Psoas muscle (tissue), 8 donors: ENCODE results near the gene UBE2N. TPM values are rescaled to one million over a fixed set of nuclear protein-coding genes. Genes with fewer than 3 reads are reported as not detected.
A peak's percentile ranks its signal among the peaks of the same experiment; 100 is the strongest.

Experiments used
- ATAC-seq, 4 donors: fragments of 200-7000 bp; cut with Tn5 transposase; one replicate each; pipeline ENCODE4 v1.9.1; 2020; ENCODE audit warnings: moderate library complexity in 3 of 4, mild to moderate bottlenecking in 2 of 4
- DNase-seq, 2 donors: peaks; one replicate each; pipeline ENCODE4 v3.0.0-alpha.2; 2020
- H3K27ac ChIP-seq: fragments of 200-600 bp; one replicate; pipeline ENCODE4 v1.8.0; 2022
- H3K27me3 ChIP-seq, 3 donors: fragments of 200-600 bp in 1 of 3; one replicate each; pipeline versions ENCODE4 v1.6.1 to v1.8.0; 2013 to 2022; ENCODE audit warnings: low read length in 2 of 3, mild to moderate bottlenecking in 2 of 3, moderate library complexity in 1 of 3; ENCODE audit not compliant: insufficient read depth in 3 of 3
- H3K36me3 ChIP-seq, 2 donors: fragments of 200-600 bp in 1 of 2; one replicate each; pipeline versions ENCODE4 v1.6.1 to v1.8.0; 2013 to 2022; ENCODE audit warnings: low read depth in 1 of 2, mild to moderate bottlenecking in 1 of 2, moderate library complexity in 1 of 2; ENCODE audit not compliant: insufficient read depth in 1 of 2
- H3K4me1 ChIP-seq: fragments of 200-600 bp; one replicate; pipeline ENCODE4 v1.8.0; 2022
- H3K4me3 ChIP-seq: fragments of 200-600 bp; one replicate; pipeline ENCODE4 v1.8.0; 2022; ENCODE audit warnings: mild to moderate bottlenecking
- H3K9me3 ChIP-seq: fragments of 200-600 bp; one replicate; pipeline ENCODE4 v1.8.0; 2022
- WGBS, 3 donors: extraction: QIAGEN DNeasy Blood & Tissue Kit; methylation state at CpG; one replicate each; pipeline versions ENCODE4 v1.1.6 to v1.1.7; 2013; 5-methylcytosine and 5-hydroxymethylcytosine counted together
- intact Hi-C, 2 donors: fragments of 100-400 bp; cut with DNase I; formaldehyde crosslinking; loops; one replicate each; pipeline versions ENCODE4 v1.11.0 to v1.14.2; 2022
- polyA plus RNA-seq, 3 donors: library from polyadenylated mRNA; stranded (reverse); fragments of 200-250 nt; gene quantifications; one replicate each; pipeline ENCODE4 v1.2.3, GENCODE V29; 2013
- total RNA-seq, 4 donors: library from RNA; stranded (reverse); fragmentation: NEBNext Ultra II Directional in 2 of 4; extraction: Animal tissue kit (Norgen Biotek cat#: 25700) in 2 of 4; gene quantifications; one replicate each; pipeline versions ENCODE4 v1.2.1 to v1.2.4, GENCODE V29; 2021 to 2023
- TF ChIP-seq, protein P1 (sequence below): fragments of 200-600 bp; IDR thresholded peaks from one replicate; pipeline ENCODE4 v1.8.0; 2022; ENCODE audit warnings: antibody characterized with exemption
- donor health status: healthy with polysubstance abuse.
- donor health status: DM: no; HTN: no; CAD: no; lungs with moderate emphysema.
- donor health status: Bipolar disorder and iron deficiency.
- donor health status: healthy.
- donor health status: DM: yes; HTN: yes; CAD: no.
- donor health status: DM: no; HTN: no; CAD: no.
- donor health status: DM: no; HTN: no; CAD: no.
- donor health status: DM: yes; HTN: yes; CAD: no.

Gene UBE2N
- total and polyA plus RNA-seq, 7 donors: 52.8 to 104 (median 81.6) TPM

DNA sequence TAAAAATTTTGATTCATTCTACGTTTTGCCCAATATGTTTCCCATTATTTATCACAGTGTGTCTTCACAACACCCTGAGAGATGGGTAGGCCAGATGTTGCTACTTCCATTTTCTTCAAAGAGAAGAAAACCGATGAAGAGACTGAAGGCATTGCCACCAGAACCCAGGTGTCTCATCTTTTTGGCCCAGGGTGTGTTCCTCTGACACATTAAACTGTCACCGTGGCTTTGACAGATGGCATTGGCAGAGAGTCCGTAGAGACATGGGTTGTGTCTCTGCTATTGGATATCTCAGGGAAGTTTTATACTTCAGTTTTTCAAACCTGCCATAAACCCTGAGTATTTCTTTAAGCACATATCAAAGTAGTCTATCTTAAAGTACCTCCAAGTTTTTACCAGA, 75.3 kb downstream of the UBE2N start:
- peak overlapping the region; percentile 54 for H3K27ac ChIP-seq
- ATAC-seq: peak; percentile 41 to 81 (median 64)
- peaks cover 34% of the 10 kb centered on the region for H3K4me1 ChIP-seq
- H3K4me3 ChIP-seq: no peak overlapping the region
- H3K9me3 ChIP-seq: no peaks in the 10 kb centered on the region
- H3K36me3 ChIP-seq: no peaks in the 10 kb centered on the region
- no peaks in the 10 kb centered on the region for H3K27me3 ChIP-seq
- DNase-seq: no peak
- intact Hi-C loops: no loop called here
- 42 to 53% (median 44%) methylated on average over 4 of the region's 4 CpGs for WGBS, 3 donors
- TF ChIP-seq, protein P1, sequence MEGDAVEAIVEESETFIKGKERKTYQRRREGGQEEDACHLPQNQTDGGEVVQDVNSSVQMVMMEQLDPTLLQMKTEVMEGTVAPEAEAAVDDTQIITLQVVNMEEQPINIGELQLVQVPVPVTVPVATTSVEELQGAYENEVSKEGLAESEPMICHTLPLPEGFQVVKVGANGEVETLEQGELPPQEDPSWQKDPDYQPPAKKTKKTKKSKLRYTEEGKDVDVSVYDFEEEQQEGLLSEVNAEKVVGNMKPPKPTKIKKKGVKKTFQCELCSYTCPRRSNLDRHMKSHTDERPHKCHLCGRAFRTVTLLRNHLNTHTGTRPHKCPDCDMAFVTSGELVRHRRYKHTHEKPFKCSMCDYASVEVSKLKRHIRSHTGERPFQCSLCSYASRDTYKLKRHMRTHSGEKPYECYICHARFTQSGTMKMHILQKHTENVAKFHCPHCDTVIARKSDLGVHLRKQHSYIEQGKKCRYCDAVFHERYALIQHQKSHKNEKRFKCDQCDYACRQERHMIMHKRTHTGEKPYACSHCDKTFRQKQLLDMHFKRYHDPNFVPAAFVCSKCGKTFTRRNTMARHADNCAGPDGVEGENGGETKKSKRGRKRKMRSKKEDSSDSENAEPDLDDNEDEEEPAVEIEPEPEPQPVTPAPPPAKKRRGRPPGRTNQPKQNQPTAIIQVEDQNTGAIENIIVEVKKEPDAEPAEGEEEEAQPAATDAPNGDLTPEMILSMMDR: no peak

DNA sequence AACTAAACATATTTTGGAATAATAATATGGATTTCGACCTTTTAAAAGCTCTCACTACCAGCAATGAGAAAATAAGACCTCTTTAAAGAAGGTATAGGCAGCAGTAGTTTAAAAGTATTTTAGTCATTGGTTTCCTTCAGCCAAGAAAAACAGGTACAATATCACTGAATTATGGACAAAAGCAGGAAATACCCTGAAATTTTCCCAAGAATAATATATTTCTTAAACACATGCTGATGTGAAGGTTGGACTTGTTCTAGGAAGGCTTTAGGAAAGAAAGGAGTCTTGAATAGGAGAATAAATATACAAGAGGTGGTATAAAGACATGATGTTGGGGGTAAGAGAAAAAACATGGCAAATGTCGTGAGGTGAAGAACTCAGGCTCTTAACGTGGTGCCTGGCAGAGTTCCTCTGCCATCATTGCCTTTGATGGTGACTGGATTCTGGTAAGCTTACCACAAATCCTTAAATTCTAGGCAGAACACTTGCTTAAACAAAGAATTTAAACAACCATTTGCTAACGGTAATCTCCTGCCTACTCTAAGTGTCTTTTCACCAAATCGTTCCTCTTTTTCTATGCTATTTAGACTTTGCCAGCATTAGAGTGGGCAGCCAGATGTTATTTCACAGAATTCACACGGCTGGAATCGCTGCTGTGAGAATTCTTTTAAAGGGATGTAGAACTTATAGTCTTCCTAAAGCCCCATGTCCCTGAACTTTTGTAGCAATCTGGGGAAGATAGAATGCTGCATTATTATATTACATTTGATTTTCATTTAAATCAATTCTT, 75.9 kb downstream of the UBE2N start:
- no peak for ATAC-seq
- Histone ChIP-seq H3K27me3 (no peaks in the 10 kb centered on the region), H3K4me3 (no peak overlapping the region), H3K4me1 (peaks cover 35% of the 10 kb centered on the region), H3K36me3 (no peaks in the 10 kb centered on the region), H3K27ac (peak overlapping the region; percentile 54), H3K9me3 (no peaks in the 10 kb centered on the region)
- 56 to 74% (median 58%) methylated on average over 7 of the region's 7 CpGs for WGBS, 3 donors
- intact Hi-C loops: no loop called here
- DNase-seq: no peak
- TF ChIP-seq, protein P1: no peak

DNA sequence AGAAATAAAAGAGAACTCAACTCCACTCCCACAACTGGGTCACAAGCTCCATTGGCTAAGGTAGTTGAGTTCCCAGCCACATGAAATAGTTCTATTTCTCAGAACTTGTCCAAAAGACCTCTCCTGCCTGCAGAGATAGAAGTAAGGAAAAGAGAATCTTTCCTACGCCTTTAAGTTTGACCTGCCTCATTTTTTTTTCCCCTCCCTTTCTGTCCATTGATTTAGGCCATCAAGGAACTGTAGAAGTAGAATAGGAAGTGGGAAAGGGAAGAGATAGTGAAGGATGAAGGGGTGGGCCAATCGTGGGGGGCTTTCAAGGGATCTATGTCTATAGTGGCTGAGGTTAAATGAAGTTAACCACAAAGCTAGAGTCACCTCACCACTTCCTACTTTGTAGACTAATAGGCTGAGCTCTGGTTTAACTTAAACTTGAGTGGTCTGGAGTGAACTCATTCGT, 77.9 kb downstream of the UBE2N start:
- Histone ChIP-seq H3K4me1 (peaks cover 51% of the 10 kb centered on the region), H3K36me3 (no peaks in the 10 kb centered on the region), H3K4me3 (no peak overlapping the region), H3K27ac (peak overlapping the region; percentile 81), H3K27me3 (no peaks in the 10 kb centered on the region), H3K9me3 (no peaks in the 10 kb centered on the region)
- TF ChIP-seq, protein P1: no peak
- 82 to 93% (median 85%) methylated on average over 3 of the region's 3 CpGs for WGBS, 3 donors
- intact Hi-C loops: no loop called here
- ATAC-seq (no peak), DNase-seq (no peak)

DNA sequence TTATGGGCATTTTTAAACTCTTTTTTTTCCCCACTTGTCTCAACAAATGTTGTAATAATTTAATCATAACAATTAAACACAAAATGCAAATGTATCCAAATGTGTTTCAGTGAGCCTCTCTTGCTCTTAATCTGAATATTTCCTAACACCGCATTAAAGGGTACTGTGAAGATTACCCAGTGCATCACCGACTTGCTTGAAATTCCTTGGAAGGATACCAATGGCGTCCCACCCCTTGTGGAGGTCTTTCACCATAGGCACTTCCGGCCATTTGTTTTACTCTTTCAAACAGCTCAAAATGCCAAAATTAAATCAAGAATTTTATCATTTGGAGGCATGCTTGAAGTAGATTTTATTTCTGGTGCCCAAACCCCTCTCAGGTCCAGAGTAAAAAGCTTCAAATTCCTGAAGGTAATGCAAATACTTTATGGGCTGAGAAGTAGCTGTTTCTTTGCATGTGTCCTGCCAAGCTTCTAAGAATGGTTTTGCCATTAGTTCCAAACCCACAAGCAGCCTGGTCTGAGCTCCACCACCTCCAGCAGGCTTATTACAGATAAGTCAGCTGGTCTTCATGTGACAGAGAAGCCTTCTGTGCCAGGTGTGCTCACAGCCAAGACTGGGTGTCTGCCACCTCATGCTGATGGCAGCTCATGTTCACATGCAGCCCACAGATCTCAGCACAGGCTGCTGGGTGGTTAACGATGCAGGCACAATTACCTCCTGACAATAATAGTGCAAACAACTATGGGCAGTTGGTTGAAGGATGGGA, 80.4 kb downstream of the UBE2N start:
- H3K4me1 ChIP-seq: peaks cover 46% of the 10 kb centered on the region
- no peaks in the 10 kb centered on the region for H3K9me3 ChIP-seq
- DNase-seq (peak; percentile 54 to 90), ATAC-seq (peak; percentile 94 to 99 (median 98))
- peak overlapping the region; percentile 81 for H3K27ac ChIP-seq
- no peaks in the 10 kb centered on the region for H3K36me3 ChIP-seq
- WGBS, 3 donors: 41 to 59% (median 54%) methylated on average over 5 of the region's 5 CpGs
- H3K27me3 ChIP-seq: no peaks in the 10 kb centered on the region
- intact Hi-C loops: no loop called here
- H3K4me3 ChIP-seq: no peak overlapping the region
- TF ChIP-seq, protein P1: no peak
